HG02623 (cell line): Measurements from ENCODE around the gene MBP.

ENCODE experiments used
- ATAC-seq: cut with Tn5 transposase; IDR thresholded peaks from one replicate; pipeline ENCODE4 v1.9.1; 2021; ENCODE audit warnings: moderate library complexity; ENCODE audit not compliant: unreplicated experiment

The MBP gene

GRCh38 chr18:77013811-77014521 lies 118.6 kb downstream of the MBP start:
- ATAC-seq: no peak

- no peak for ATAC-seq
These were observed 119.6 kb downstream of the MBP start for GRCh38 chr18:77012806-77013541.

DNA sequence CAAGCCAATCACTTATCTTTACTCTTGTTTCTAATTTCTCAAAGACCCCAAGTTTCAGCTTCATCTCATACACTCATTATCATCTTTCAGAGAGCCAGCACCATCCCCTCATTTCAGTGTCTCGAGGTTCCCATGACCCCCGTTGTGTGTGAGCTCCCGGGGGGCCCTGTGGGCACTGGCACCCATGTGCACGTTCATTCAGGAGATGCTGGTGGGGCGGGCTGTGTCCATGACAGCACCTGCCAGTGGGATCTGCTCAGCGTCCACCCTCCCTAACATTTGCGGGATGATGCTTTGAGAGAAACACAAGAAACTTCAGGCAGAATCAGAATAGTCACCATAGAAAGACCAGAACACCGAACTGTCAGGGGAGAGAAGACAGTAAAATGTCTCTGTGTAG lies 120.5 kb downstream of the MBP start:
- no peak for ATAC-seq

DNA sequence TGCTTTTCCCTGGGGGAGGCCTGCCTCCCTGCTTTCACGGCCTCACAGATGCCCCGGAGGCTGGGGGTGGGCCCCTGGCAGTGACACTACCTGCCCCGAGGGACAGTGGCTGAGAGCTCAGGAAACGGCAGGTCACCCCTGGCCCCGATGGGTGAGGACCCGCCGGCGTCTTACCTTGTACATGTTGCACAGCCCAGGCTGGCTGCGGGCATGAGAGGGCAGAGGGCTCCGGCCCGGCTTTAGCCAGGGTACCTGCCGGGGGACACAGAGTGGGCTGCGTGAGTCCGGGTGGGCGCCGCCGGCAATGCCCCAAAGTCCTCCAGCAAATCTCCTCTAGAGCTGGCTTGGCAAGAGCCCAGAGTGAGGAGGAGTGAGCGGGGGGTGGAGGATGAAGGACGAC lies 122.9 kb downstream of the MBP start:
- no peak for ATAC-seq

- ATAC-seq: no peak
These were observed 123.8 kb downstream of the MBP start for GRCh38 chr18:77008576-77009315.

DNA sequence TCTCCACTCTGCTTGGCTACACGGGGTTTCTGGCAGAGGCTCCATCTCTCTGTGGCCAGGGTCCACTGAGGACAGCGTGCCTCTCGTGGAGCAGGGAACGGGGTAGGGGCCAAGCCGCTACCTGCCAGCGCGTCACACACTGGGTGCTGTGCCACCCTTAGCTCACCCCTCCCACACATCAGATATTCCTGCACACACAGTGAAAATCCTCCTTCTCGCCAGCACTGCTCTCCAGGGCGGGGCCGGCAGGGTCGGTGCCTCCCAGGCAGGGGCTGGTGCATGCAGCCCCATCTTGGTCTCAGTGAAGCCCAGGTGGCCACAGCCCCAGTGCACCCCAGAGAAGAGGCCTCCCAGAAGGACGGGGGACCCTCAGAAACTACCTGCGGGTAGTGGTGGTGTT lies 124.6 kb downstream of the MBP start:
- ATAC-seq: no peak

DNA sequence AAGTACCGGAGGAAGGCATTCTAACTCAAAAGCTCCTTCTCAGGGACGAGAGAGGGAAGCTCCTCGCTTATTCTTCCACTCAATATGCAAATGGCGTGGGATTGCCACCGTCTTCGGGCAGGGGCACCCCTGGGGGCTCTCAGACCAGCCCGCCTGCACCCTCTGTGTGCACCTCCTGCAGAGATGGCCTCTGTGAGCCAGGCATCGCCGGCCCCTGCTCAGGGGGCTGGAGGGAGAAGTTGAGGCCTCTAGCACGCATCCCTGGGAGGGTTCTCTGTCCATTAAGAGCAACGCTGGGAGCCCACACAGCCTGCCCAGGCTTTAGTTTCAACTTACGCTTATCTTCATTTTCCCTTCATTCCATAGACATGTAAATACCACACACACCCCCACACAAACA lies 125.3 kb downstream of the MBP start:
- no peak for ATAC-seq

DNA sequence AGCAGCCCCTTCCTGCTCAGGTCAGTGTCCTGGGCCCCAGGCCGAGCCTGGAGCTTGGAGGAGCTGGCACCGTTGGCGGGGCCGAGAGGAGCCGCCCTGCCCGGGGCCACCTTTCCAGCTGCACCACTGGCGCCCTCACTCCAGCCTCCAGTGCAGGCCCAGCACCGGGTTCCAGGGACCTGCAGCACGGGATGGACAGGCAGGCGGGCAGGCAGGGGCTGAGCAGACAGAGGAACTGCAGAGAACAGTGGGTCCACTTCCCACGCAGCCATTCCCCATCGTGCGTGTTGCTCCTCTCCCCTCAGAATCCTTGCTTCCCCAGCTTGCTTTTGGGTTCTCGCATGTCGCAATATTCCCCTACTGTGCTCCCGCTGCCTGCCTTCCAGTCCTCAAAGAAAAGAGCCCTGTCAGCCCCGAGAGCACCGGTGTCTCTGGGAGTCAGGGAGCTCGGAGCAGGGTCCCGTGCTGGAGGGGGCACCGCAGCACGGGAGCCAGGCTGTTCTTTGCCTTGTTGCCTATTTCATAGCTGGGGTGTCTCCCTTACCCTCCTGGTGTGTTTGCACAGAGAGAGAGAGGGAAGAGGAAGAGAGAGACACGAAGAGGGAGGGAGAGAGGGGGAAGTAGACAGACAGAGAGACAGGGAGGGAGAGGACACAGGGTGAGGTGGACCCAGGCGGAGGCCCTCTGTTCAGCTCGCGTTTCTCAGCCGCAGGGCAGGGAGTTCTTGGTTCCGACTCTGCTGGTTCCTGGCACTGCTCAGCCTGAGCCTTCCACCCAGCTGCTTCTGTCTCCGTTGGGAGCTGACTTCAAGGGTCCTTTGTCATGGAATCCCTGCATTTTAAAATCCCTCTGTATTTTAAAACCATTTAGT lies 126.0 kb downstream of the MBP start:
- no peak for ATAC-seq

GRCh38 chr18:77005651-77006195 lies 126.9 kb downstream of the MBP start:
- ATAC-seq: no peak

DNA sequence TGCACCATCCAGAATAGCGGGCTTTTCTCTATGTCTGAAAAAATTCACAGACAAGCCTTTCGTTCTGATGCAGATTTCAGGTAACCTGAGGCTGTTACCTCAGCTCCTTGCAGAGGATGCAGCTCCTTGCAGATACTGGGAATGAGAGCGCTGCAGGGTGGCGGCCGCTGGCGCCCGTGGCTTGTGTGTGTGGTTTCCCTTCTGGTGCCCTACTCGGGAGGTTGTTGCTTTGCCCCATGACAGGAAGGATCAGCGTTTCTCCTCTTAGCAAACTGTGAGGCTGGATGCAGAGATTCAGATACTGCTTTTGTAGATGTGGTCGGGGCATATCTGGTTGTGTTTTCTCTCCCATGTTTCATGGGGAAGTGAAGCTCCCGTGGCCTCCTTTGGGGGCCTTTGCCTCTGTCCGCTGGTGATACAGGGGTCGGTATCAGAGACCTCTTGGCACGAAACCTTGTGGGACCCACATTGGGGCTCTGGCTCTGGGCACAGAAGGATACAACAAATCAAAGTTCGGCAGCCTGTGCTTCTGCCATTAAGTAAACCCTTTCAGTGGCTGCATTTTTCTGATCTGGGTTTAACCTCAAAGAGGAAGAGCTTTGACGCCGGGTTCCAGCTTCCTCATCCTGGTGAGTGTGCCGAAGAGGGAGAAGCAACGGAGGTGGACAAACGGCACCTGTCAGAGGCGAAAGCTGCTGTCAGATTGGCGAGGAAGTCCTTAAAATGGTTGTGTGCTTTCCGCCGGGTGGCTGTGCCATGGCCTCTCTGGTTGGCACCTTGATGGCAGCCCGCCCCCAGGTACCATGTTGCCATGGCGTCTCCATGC lies 127.8 kb downstream of the MBP start:
- ATAC-seq: no peak

GRCh38 chr18:77003316-77003715 lies 129.3 kb downstream of the MBP start:
- ATAC-seq: no peak

DNA sequence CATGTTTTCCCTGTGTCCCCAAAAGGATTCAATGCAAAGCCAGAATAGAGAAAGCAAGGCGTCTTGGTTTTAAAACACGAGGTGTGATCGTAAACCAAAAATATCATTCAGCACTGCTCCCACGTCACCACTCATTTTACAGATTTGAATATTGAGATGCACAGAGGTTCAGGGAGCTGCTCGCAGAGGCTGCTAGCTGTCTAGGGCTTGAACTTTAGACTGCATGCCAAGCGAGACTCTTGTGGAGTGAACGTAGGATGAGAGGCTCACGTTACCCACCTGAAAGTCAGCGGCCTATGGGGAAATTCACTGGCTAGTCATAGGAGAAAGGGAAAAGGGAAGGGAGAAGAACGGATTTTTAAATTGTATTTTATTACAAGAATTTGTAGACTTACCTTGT lies 130.1 kb downstream of the MBP start:
- ATAC-seq: no peak

DNA sequence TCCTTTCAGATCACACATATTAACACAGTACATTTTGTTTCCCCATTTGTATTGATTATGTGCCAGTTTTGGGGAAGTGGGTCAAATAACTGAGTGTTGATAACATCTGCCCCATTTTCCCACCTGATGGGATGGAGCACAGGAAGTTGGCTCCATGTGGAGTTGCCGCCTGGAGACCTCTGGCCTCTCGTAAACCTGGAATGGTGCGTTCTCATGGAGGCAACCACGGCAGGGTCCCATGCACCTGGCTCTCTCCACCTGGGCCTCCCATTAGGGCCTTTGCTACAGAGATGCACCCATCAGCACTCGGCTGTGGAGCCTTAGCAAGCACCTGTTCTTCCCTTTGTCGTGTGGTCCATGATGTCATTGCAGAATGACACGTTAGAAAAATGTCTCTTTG lies 130.6 kb downstream of the MBP start:
- ATAC-seq: no peak

GRCh38 chr18:77001041-77001440 lies 131.5 kb downstream of the MBP start:
- ATAC-seq: no peak

- ATAC-seq: no peak
These were observed 132.1 kb downstream of the MBP start for GRCh38 chr18:77000527-77000926.

- no peak for ATAC-seq
These were observed 133.5 kb downstream of the MBP start for GRCh38 chr18:76999077-76999476.

- no peak for ATAC-seq
These were observed 134.4 kb downstream of the MBP start for GRCh38 chr18:76997951-76998808.

DNA sequence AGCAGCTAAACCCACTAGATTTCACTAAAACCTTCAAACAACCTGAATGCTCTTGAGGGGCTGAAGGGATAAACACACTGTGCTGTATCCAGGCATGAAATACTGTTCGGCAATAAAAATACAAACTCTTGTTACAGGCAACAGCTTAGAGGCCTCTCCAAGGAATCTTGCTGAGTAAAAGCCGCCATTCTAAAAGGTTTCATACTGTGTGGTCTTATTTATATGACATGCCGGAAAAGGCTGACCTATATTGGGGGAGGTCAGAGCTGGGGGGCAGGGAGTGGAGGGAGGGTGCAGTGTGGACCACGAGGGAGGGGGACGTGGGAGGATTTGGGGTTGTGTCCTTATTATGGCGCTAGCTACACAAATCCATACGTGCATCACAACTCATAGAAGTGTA lies 136.2 kb downstream of the MBP start:
- ATAC-seq: no peak

DNA sequence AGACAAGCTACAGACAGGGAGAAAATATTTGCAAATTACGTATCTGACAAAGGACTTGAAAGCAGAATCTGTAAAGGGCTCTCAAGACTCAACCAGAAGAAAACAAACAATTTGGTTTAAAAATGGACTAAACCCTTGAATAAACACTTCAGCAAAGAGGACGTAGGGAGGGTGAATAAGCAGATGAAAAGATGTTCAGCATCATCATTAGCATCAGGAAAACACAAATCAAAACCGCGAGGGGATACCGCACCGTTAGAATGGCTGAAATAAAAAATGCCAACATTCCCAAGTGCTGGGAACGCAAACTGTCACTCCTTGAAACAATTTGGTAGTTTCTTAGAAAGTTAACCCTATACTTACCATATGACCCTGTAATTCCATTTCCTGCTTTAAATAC lies 136.7 kb downstream of the MBP start:
- ATAC-seq: no peak
